ENCODE results near the gene PPIH. TPM values are rescaled to one million over a fixed set of nuclear protein-coding genes. Genes with fewer than 3 reads are reported as not detected.
"Not testable (repeated sequence)": the region's sequence is repeated elsewhere in the genome, so short reads cannot be mapped to it uniquely, and the experiment has no call there.

The PPIH gene
- total RNA-seq = 10 to 100 TPM; 38.7 to 40.0 TPM
- polyA plus RNA-seq (ENCODE audit: insufficient read depth, low read depth, low replicate concordance) = 39.6 TPM
- long read RNA-seq, donor 1, partial matches to known transcripts = 10 of 12 reads
- long read RNA-seq, donor 1, other reads (novel, unspliced or antisense) = 0 of 12 reads
- long read RNA-seq, donor 2, partial matches to known transcripts = 0 of 1 reads
- long read RNA-seq, donor 2, other reads (novel, unspliced or antisense) = 0 of 1 reads

GRCh38 chr1:42657981-42658876 is at the start of gene PPIH:
Gene PPIH (plus strand): TSS chr1:42658423. CDS start chr1:42658447, 24 bp downstream.
- WGBS, 2 donors = 0 to 2% methylated on average over 25 to 53 of the region's 53 CpGs
- TF ChIP-seq CTCF (IDR thresholded peaks at IDR 0.05) = peak in 2 of 3 experiments; percentile 24 to 63
- TF ChIP-seq POLR2A (IDR thresholded peaks at IDR 0.05) = no peak

GRCh38 chr1:42613803-42614131 is 44.5 kb upstream of the PPIH start:
- H3K27me3 ChIP-seq = no peaks in the 10 kb centered on the region
- intact Hi-C loops (cut with DNase I; ENCODE audit: low total_unique reads) = no loop called here
- no peak overlapping the region for H3K27ac ChIP-seq
- H3K36me3 ChIP-seq (ENCODE audit: low read depth, missing control alignments) = no peaks in the 10 kb centered on the region
- no peak overlapping the region for H3K4me3 ChIP-seq
- no peaks in the 10 kb centered on the region for H3K4me1 ChIP-seq
- WGBS, 2 donors = 54 to 83% methylated on average over 4 of the region's 4 CpGs
- DNase-seq = no peak
- TF ChIP-seq POLR2A (IDR thresholded peaks at IDR 0.05) (no peak), CTCF (IDR thresholded peaks at IDR 0.05) (no peak)
- no peaks in the 10 kb centered on the region for H3K9me3 ChIP-seq

More at GRCh38 chr1:42657981-42658876, at the start of gene PPIH:
- H3K27ac ChIP-seq = peak within 1 kb of the TSS; percentile 46 to 83
- H3K36me3 ChIP-seq (ENCODE audit: low read depth, missing control alignments) = no peaks in the 10 kb centered on the region
- peak; percentile 97 for DNase-seq
- H3K9me3 ChIP-seq = no peaks in the 10 kb centered on the region
- H3K4me1 ChIP-seq = peaks cover 17% of the 10 kb centered on the region
- no peaks in the 10 kb centered on the region for H3K27me3 ChIP-seq
- intact Hi-C loops (cut with DNase I; ENCODE audit: low total_unique reads) = no loop called here
- H3K4me3 ChIP-seq = peak within 1 kb of the TSS; percentile 76 to 83

GRCh38 chr1:42618866-42619265 is 39.4 kb upstream of the PPIH start:
- intact Hi-C loops (cut with DNase I; ENCODE audit: low total_unique reads) = no loop called here
- Histone ChIP-seq H3K36me3 (ENCODE audit: low read depth, missing control alignments) (no peaks in the 10 kb centered on the region), H3K27me3 (no peaks in the 10 kb centered on the region), H3K27ac (no peak overlapping the region), H3K9me3 (no peaks in the 10 kb centered on the region), H3K4me1 (no peaks in the 10 kb centered on the region), H3K4me3 (no peak overlapping the region)
- 88 to 90% methylated on average over 2 of the region's 2 CpGs for WGBS, 2 donors
- TF ChIP-seq POLR2A (IDR thresholded peaks at IDR 0.05) (no peak), CTCF (IDR thresholded peaks at IDR 0.05) (no peak)
- DNase-seq = no peak

- Histone ChIP-seq H3K27me3 (no peaks in the 10 kb centered on the region), H3K4me1 (no peaks in the 10 kb centered on the region), H3K36me3 (ENCODE audit: low read depth, missing control alignments) (no peaks in the 10 kb centered on the region), H3K4me3 (no peak overlapping the region), H3K27ac (no peak overlapping the region), H3K9me3 (no peaks in the 10 kb centered on the region)
- whole genome bisulfite sequencing, 2 donors = 38 to 50% methylated on average over 2 of the region's 2 CpGs
- DNase-seq = no peak
- TF ChIP-seq CTCF (IDR thresholded peaks at IDR 0.05) = no peak
- TF ChIP-seq POLR2A (IDR thresholded peaks at IDR 0.05) = no peak
- intact Hi-C loops (cut with DNase I; ENCODE audit: low total_unique reads) = no loop called here
Observed at GRCh38 chr1:42620307-42620706, 37.9 kb upstream of the PPIH start.

GRCh38 chr1:42621180-42621579 is 37.0 kb upstream of the PPIH start:
- H3K9me3 ChIP-seq, H3K27me3 ChIP-seq: not testable (repeated sequence)

GRCh38 chr1:42627205-42627604 is 31.0 kb upstream of the PPIH start:
- DNase-seq; H3K4me3 ChIP-seq; intact Hi-C loops (cut with DNase I; ENCODE audit: low total_unique reads); H3K27ac ChIP-seq; H3K4me1 ChIP-seq; H3K9me3 ChIP-seq; H3K36me3 ChIP-seq (ENCODE audit: low read depth, missing control alignments); H3K27me3 ChIP-seq: not testable (repeated sequence)
- 91 to 94% methylated on average over 3 of the region's 3 CpGs for WGBS, 2 donors

More at GRCh38 chr1:42621180-42621579, 37.0 kb upstream of the PPIH start:
- H3K4me3 ChIP-seq; H3K36me3 ChIP-seq (ENCODE audit: low read depth, missing control alignments); DNase-seq; H3K4me1 ChIP-seq; intact Hi-C loops (cut with DNase I; ENCODE audit: low total_unique reads); H3K27ac ChIP-seq: not testable (repeated sequence)
- WGBS, 2 donors = 90 to 94% methylated on average over 4 of the region's 4 CpGs
